CD4-positive, alpha-beta T cell (primary cell): Measurements from ENCODE around the gene SH3RF1. TPM values are rescaled to one million over a fixed set of nuclear protein-coding genes. Genes with fewer than 3 reads are reported as not detected.

Experiments used
- ATAC-seq: fragments of 200-7000 bp; cut with Tn5 transposase; one replicate; pipeline ENCODE4 v1.10.0; 2022; ENCODE audit warnings: mild to moderate bottlenecking; ENCODE audit not compliant: poor library complexity
- CTCF ChIA-PET: fragments of 350-600 bp; sonication (Branson Sonifier 250); formaldehyde crosslinking; loops from one replicate; lab custom pipeline; 2021; ENCODE audit warnings: antibody characterized with exemption, inconsistent platforms; lab: Charles Lee
- POLR2A ChIA-PET: fragments of 350-600 bp; sonication (Branson Sonifier 250); formaldehyde crosslinking; loops from one replicate; lab custom pipeline; 2021; ENCODE audit warnings: antibody characterized with exemption, inconsistent platforms; lab: Charles Lee
- DNase-seq, 14 experiments: peaks; one replicate each; pipeline ENCODE4 v3.0.0-alpha.2; 2013 to 2020; ENCODE audit warnings: mixed read lengths in 2 of 14
- H3K27ac ChIP-seq, 2 donors: one replicate each; pipeline versions ENCODE4 v1.5.1 to v1.7.0; 2013; ENCODE audit warnings: low read length in 2 of 2, low read depth in 1 of 2, mild to moderate bottlenecking in 1 of 2
- H3K27me3 ChIP-seq, 2 experiments: 1 replicate in 1 of 2; 2 replicates in 1 of 2; pipeline versions ENCODE4 v1.6.1 to v1.7.0; 2013; ENCODE audit warnings: low read length in 2 of 2, control low read depth in 1 of 2, mild to moderate bottlenecking in 1 of 2, moderate library complexity in 1 of 2; ENCODE audit not compliant: insufficient read depth in 2 of 2, control insufficient read depth in 1 of 2
- H3K36me3 ChIP-seq: one replicate; pipeline ENCODE4 v1.6.1; 2013; ENCODE audit warnings: low read length, control low read depth; ENCODE audit not compliant: insufficient read depth
- H3K4me1 ChIP-seq: one replicate; pipeline ENCODE4 v1.6.1; 2013; ENCODE audit warnings: low read length, control low read depth; ENCODE audit not compliant: insufficient read depth
- H3K4me3 ChIP-seq: one replicate; pipeline ENCODE4 v1.5.1; 2013; ENCODE audit warnings: mild to moderate bottlenecking, low read length, moderate library complexity
- H3K9me3 ChIP-seq, 2 experiments: 1 replicate in 1 of 2; 2 replicates in 1 of 2; pipeline versions ENCODE4 v1.6.1 to v1.7.0; 2013; ENCODE audit warnings: low read length in 2 of 2, mild to moderate bottlenecking in 2 of 2, control low read depth in 1 of 2, moderate library complexity in 1 of 2; ENCODE audit not compliant: control insufficient read depth in 1 of 2, insufficient read depth in 1 of 2
- H3K27ac Mint-ChIP-seq: one replicate; pipeline ENCODE4 v1.8.0; 2020; ENCODE audit warnings: mixed read lengths
- H3K27me3 Mint-ChIP-seq: one replicate; pipeline ENCODE4 v1.8.0; 2021; ENCODE audit warnings: mixed read lengths
- H3K36me3 Mint-ChIP-seq: one replicate; pipeline ENCODE4 v1.8.0; 2021; ENCODE audit warnings: low read depth, mixed read lengths
- H3K4me1 Mint-ChIP-seq: one replicate; pipeline ENCODE4 v1.8.0; 2021; ENCODE audit warnings: low read depth, mixed read lengths
- H3K4me3 Mint-ChIP-seq: one replicate; pipeline ENCODE4 v1.8.0; 2020; ENCODE audit warnings: mild to moderate bottlenecking, mixed read lengths
- H3K9me3 Mint-ChIP-seq: one replicate; pipeline ENCODE4 v1.8.0; 2020; ENCODE audit warnings: mixed read lengths
- CTCF ChIP-seq: fragments of 200-600 bp; IDR thresholded peaks from one replicate; pipeline ENCODE4 v1.8.0; 2022; ENCODE audit warnings: antibody characterized with exemption, mild to moderate bottlenecking
- intact Hi-C, 2 experiments: fragments of 100-400 bp; cut with DNase I in 1 of 2; cut with micrococcal nuclease in 1 of 2; formaldehyde crosslinking; loops; one replicate each; pipeline versions ENCODE4 v1.15.1 to v1.9.0; 2023 to 2025; cut with DNase I, micrococcal nuclease
- total RNA-seq, 174 experiments: library from RNA in 2 of 174; stranded (reverse) in 2 of 174; gene quantifications; one replicate each; pipeline ENCODE4 v1.2.3 and lab custom pipeline; 2021 to 2026

SH3RF1 gene
- total RNA-seq, 2 experiments from 2014 or later = 0.25 TPM; not detected in 1

DNA sequence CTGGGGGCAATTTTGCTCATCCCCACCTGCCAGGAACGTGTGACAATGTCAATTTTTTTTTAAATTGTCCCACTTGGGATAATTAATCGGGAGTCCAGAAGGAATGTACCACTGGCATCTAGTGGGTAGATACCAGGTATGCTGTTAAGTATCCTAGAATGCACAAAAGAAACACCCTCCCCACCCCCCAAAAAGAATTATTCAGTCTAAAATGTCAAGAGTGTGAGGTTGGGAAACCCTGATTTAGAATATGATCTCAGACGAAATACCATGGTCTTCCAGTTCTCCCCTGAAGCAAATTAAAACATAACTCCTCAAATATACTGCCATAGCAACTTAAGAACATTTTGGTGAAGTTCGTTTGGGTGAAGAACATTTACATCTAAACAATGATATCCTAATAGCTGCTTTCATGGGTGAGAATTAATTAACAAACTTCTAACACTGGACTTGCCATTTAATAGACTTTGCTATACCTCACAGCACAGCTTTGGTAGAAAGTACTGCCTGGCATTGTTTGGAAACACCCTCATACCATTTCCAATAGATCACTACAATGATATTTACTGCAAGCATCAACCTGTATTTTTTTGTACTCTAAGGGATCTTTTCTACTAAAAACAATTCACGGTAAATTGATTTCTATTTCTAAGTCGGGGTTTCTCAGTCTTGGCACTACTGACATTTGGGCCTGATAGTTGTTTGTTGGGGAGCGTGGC, 36.5 kb downstream of the SH3RF1 start:
- no peaks in the 10 kb centered on the region for H3K9me3 Mint-ChIP-seq
- no peaks in the 10 kb centered on the region for H3K4me1 ChIP-seq
- no peak overlapping the region for H3K4me3 ChIP-seq
- ATAC-seq = no peak
- ChIA-PET POLR2A (no interaction called here), CTCF (no interaction called here)
- DNase-seq = no peak
- H3K9me3 ChIP-seq = no peaks in the 10 kb centered on the region
- TF ChIP-seq CTCF = no peak
- H3K36me3 Mint-ChIP-seq = no peaks in the 10 kb centered on the region
- no peaks in the 10 kb centered on the region for H3K27me3 ChIP-seq
- no peak overlapping the region for H3K27ac ChIP-seq
- no peaks in the 10 kb centered on the region for H3K4me1 Mint-ChIP-seq
- no peak overlapping the region for H3K27ac Mint-ChIP-seq
- no peaks in the 10 kb centered on the region for H3K27me3 Mint-ChIP-seq
- H3K36me3 ChIP-seq = no peaks in the 10 kb centered on the region
- H3K4me3 Mint-ChIP-seq = no peak overlapping the region
- intact Hi-C loops = no loop called here

GRCh38 chr4:169233691-169234090, 37.1 kb downstream of the SH3RF1 start:
- no peaks in the 10 kb centered on the region for H3K4me1 ChIP-seq

DNA sequence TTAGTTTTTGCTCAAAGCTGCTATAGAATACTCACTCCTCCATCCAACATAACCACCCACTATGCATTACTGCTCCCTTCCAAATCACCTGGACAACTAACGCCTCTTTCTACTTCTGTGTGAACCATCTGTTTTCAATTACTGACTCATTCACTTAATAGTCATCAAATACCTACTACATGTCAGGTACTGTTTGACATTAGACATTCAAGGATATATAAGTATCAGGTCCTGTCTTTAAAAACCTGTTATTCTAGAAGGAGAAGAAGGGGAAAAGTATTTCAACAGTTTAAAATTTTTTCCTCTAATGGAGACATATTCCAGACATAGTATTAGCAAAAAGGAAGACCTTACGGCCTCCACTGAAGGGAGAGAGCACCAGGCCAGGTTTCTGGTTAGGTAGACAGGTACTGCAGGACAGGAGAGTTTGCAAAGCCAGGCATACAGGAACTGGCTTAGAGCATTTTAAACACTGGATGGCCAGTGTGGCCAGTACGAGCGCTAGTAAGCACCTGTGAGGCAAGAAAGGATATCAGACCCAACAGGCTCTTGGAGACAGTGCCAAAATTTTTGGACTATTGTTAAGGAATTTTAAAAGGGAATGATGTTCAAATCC, 39.0 kb downstream of the SH3RF1 start:
- Mint-ChIP-seq H3K4me1 (no peaks in the 10 kb centered on the region), H3K36me3 (no peaks in the 10 kb centered on the region), H3K27me3 (no peaks in the 10 kb centered on the region), H3K27ac (no peak overlapping the region), H3K4me3 (no peak overlapping the region), H3K9me3 (no peaks in the 10 kb centered on the region)
- Histone ChIP-seq H3K4me3 (no peak overlapping the region), H3K9me3 (no peaks in the 10 kb centered on the region), H3K27me3 (no peaks in the 10 kb centered on the region), H3K27ac (no peak overlapping the region), H3K4me1 (no peaks in the 10 kb centered on the region), H3K36me3 (no peaks in the 10 kb centered on the region)
- ATAC-seq (no peak), DNase-seq (no peak)
- CTCF ChIA-PET = no interaction called here
- POLR2A ChIA-PET = no interaction called here
- intact Hi-C loops = no loop called here
- no peak for TF ChIP-seq CTCF

More at GRCh38 chr4:169233691-169234090, 37.1 kb downstream of the SH3RF1 start:
- Histone ChIP-seq H3K36me3 (no peaks in the 10 kb centered on the region), H3K27me3 (no peaks in the 10 kb centered on the region), H3K4me3 (no peak overlapping the region), H3K9me3 (no peaks in the 10 kb centered on the region), H3K27ac (no peak overlapping the region)
- Mint-ChIP-seq H3K9me3 (no peaks in the 10 kb centered on the region), H3K36me3 (no peaks in the 10 kb centered on the region), H3K27ac (no peak overlapping the region), H3K27me3 (no peaks in the 10 kb centered on the region), H3K4me1 (no peaks in the 10 kb centered on the region), H3K4me3 (no peak overlapping the region)
- no peak for ATAC-seq
- DNase-seq = no peak
- intact Hi-C loops = no loop called here
- POLR2A ChIA-PET = no interaction called here
- TF ChIP-seq CTCF = no peak
- CTCF ChIA-PET = no interaction called here
